Stimulated activated CD8-positive, alpha-beta memory T cell treated with anti-CD3 and anti-CD28 coated beads, Interleukin-12 subunit alpha, Interleukin-12 subunit beta, amount 100 ng/mL, for 4 hours (primary cell): ENCODE measurements around the gene ATP2A1.
A peak's percentile ranks its signal among the peaks of the same experiment; 100 is the strongest.

Source experiments
- DNase-seq: peaks from one replicate; pipeline ENCODE4 v3.0.0-alpha.2; 2020; ENCODE audit warnings: low read depth

ATP2A1 gene

DNA sequence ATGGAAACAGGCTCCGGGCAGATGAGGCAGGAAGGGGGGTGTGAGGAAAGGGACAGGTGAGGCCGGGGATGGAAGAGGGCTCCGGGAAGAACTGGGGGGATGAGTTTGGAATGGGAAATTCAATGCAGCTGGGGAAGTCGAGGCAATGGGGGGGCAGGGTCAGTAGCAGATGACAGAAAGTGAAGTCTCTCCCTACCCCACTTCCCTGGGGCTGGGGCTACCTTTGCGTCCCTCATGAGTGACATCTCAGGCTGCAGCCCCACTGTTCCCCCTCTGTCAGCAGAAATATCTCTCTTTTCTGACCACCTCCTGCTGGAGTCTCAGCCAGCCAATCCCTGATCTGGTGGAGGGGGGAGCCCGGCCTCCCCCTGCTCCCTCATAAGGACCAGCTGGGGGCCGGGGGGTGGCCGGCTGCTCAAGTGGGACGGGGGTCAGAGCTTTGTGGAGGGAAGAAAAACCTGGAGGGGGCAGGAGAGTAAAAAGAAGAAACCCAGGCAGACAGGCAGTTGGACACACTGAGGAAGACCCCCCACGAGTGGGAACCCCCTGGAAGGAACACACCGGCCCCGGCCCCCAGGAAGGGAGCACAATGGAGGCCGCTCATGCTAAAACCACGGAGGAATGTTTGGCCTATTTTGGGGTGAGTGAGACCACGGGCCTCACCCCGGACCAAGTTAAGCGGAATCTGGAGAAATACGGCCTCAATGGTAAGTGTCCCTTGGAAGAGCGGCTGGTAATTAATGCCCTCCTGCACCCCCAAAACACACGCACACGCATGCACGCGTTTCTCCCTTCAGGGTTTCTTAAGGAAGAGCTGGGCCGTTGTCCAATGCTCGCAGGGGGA is at the start of gene ATP2A1:
TSS of gene ATP2A1 (plus strand) at position 406 of the 844 bp plus-strand sequence. CDS start at position 590, 184 bp downstream.
- no peak for DNase-seq

DNA sequence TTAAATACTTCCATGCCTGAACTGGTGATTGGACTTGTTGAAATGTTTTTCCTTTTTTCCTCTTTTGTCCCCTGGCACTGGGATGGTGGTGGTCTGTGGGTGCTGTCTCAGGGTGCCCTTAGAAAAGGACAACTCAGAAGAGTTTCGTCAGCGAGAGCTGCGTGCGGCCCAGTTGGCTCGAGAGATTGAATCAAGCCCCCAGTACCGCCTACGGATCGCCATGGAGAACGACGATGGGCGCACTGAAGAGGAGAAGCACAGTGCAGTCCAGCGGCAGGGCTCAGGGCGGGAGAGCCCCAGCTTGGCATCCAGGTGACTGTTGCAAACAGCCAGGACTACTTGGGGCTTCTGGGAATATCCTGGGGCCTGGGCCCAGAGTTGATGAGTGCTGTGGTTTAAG is 48.5 kb upstream of the ATP2A1 start:
- no peak for DNase-seq

DNA sequence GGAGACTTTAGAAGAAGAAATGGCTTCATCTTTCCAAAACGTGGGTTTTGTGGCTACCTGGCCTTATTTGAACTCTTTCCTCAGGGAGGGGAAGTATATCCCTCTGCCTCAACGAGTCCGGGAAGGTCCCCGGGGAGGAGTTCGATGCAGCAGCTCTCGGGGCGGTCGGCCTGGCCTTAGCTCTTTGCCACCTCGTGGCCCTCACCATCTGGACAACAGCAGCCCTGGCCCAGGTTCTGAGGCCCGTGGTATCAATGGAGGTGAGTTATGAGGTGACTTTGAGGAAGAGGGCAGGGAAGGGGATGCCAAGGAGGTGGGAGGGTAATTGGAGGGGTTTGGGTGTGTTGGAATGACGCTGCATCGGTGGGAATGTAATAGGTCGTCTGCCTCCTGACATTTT is 47.8 kb upstream of the ATP2A1 start:
- no peak for DNase-seq

DNA sequence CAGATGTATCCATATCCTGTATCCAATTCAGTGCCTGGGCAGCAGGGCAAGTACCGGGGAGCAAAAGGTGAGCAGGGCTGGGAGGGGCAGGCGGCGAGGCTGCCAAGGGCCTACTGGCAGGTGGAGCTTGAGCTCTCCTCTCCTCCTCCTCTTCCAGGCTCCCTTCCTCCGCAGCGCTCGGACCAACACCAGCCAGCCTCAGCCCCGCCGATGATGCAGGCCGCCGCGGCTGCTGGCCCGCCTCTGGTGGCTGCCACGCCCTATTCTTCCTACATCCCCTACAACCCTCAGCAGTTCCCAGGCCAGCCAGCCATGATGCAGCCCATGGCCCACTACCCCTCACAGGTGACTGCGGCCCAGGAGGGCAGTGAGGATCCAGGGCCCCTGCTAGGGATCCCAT is 43.9 kb upstream of the ATP2A1 start:
- no peak for DNase-seq

DNA sequence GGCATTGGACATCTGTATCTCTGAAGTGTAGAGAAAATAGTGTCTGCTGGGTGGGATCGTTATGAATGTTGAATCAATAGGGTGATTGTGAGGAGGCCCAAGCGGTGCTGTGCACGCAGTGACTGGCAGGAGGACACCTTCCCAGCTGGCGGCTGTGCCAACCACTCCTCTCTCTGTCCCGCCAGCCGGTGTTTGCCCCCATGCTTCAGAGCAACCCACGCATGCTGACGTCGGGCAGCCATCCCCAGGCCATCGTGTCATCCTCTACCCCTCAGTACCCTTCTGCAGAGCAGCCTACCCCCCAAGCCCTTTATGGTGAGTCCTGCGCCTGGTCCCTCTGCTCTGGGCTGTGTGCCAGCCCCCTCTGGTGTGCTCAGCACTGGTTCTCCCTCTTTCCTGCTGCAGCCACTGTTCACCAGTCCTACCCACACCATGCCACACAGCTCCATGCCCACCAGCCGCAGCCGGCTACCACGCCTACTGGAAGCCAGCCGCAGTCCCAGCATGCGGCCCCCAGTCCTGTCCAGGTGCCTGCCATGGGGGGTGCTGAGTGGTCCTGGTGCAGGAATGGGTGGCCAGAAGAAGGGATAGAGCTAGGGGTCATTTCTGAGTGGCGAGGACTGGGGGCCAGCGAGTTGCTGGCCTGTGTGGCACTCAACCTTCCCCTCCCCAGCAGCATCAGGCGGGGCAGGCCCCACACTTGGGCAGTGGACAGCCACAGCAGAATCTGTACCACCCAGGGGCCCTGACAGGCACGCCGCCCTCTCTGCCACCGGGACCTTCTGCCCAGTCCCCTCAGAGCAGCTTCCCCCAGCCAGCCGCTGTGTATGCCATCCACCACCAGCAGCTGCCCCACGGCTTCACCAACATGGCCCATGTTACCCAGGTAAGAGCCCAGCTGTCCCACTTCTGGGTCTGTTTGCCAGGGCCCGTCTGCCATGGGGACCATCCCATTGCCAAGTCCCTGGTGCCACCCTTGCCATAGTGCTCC is 43.1 kb upstream of the ATP2A1 start:
- no peak for DNase-seq

DNA sequence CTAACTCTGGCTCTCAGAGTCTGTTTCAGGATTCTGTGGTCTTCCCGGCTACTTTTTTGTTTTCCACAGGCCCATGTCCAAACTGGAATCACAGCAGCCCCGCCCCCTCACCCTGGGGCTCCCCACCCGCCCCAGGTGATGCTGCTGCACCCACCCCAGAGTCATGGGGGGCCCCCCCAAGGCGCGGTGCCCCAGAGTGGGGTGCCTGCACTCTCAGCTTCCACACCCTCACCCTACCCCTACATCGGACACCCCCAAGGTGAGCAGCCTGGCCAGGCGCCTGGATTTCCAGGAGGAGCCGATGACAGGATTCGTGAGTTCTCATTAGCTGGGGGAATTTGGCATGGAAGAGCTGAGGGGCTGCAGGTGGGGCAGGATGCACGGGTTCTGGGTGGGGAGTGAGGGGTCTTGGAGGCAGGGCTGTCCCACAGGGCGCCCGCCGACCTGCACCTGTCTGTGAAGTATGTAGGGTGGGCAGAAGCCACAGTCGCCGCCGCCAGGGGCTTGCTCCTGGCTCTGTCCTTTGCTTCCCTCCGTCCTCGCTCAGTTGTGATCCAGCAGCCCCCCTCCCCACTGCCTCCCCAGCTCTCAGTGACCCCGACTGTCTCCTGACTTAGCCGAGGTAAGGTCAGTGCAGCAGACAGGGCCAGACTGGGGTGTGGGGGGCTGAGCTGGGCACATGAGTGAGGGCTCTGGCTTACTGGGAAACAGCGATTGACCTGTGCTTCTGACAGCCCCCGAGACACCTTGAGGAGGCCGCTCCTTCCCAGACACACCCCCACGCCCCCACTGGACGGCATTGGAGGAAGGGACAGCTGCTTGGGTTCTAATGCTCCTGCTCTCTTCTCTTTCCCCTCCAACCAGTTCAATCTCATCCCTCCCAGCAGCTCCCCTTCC is 42.2 kb upstream of the ATP2A1 start:
- no peak for DNase-seq

DNA sequence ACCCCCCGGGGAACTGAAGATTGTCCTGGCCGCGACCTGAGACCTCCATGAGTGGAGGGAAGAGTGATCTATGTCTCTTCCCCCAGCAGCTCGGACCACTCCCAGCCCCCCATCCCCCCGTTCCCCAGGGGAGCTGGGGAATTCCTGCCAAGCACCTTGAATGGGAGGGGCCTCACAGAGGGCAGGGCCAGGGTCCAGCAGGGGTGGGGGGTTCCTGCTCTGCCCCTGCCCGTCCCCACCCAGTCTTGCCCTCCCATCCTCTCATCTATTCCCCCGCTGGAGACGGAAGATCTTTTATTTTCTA is 41.6 kb upstream of the ATP2A1 start:
- no peak for DNase-seq

DNA sequence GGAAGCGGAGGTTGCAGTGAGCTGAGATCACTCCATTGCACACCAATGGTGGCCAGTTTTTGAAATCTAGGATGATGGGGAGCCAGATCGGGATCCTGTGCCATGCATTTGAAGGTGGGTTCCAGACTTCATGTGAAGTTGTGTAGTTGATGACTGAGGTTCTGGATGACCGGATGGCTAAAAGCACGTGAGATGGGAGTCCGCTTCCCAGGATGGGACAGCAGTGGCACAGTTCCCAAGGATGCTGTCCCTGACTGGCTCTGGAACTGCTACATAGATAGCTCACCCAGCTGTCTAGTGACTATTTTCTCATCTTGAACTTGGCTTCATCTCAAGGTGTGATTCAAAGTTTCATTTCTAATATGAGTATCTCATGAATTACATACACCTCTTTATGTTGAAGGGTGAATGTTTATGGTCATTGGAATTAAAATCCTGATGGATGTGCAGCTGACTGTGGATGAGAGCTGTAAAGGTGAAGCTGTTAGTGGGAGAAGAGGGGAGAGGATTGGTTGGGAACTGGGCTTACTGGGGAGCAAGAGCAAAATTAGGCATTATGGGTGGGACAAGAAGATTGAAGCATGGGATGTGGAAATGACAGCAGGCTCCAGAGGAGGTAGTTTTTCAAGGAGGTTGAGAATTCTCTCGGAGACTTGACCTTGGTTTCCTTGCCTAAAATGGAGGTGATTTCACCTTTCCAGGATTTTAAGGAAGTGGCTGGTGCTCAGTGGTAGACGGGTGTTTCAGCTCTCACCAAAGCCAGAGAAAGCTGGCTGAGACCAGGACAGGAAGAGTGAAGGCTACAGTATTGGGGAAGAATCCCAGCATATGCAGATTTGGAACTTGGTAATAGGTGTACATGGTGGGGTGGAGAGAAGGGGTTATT is 40.4 kb upstream of the ATP2A1 start:
- no peak for DNase-seq

DNA sequence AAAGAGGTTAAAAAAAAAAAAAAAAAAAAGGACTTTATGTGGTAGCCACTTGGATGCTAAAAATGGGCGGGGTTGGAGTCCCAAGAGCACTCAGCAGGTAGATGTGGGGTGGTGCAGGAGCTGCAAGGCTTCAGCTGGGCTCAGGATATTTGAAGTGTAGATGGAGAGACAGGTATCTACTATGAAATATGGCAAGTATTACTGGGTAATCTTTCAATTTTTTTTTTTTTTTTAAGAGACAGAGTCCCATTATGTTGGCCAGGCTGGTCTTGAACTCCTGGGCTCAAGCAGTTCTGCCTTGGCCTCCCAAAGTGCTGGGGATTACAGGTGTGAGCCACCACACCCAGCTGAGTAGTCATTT is 39.8 kb upstream of the ATP2A1 start:
- no peak for DNase-seq

DNA sequence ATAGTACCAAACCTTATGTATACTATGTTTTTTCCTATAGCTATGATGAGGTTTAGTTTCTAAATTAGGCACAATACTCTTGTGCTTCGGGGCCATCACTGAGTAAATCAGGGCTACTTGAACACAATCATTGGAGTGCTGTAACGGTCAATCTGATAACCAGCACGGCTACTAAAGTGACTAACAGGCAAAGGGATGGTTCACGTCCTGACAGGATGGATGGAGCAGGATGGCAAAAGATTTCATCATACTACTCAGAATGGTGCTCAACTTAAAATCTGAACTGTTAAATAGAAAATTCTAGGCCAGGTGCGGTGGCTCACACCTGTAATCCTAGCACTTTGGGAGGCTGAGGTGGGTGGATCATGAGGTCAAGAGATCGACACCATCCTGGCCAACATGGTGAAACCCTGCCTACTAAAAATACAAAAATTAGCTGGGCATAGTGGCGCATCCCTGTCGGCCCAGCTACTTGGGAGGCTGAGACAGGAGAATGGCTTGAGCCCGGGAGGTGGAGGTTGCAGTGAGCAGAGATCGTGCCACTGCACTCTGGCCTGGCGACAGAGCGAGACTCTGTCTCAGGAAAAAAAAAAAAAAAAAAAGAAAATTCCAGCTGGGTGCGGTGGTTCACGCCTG is 39.2 kb upstream of the ATP2A1 start:
- no peak for DNase-seq

DNA sequence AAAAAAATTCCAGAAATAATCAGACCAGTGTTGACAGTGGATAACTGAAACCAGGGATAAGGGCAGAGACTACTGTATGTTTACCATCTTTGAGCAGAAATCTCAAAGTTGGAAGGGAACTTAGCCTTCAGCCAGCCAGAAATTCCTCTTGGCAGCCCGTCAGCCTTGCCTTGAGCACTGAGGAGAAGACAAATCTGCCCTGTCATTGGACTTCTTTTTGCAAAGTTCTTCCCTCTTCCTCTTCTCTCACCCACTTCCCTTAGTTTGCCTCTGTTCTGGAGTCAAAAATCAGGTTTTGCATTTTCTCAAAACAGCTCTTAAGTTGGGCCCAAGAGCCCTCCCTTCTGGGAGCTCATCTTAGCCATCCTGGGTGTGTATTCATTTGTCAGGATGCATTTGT is 38.4 kb upstream of the ATP2A1 start:
- DNase-seq = no peak

DNA sequence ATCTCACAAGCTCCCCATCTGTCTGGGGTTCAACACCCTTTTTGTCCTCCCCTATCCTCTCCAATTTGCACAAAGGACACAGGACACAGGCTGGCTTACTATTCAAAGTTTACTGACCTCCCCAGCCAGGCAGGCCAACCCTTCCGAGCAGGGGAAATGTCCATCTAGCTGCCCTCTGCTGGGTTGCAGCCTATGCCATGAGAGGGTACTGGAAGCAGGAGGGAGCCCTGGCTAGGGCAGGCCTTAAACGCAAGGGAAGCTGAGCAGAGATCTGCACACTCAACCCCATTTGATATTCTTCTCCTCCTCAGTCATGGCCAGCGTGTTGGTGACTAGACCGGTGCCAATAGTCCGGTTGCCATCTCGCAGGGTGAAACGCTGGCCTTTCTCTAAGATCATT is 35.6 kb upstream of the ATP2A1 start:
- no peak for DNase-seq

DNA sequence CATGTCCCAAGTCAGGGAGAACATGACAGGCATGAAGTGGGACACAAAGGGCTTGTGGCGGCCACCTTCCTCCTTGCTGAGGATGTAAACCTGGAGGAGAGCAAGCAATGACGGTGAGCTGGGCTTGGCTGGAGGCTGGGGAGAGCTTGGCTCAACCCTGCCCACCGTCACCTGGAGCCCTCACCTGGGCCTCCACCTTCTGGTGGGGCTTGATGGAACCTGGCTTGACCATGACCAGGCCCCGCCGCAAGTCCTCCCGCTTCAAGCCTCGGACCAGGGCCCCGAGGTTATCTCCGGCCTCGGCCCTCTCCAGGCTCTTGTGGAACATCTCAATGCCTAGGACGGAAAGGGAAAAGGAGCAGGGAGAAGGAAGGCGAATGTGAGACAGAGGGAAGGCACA is 34.5 kb upstream of the ATP2A1 start:
- no peak for DNase-seq

DNA sequence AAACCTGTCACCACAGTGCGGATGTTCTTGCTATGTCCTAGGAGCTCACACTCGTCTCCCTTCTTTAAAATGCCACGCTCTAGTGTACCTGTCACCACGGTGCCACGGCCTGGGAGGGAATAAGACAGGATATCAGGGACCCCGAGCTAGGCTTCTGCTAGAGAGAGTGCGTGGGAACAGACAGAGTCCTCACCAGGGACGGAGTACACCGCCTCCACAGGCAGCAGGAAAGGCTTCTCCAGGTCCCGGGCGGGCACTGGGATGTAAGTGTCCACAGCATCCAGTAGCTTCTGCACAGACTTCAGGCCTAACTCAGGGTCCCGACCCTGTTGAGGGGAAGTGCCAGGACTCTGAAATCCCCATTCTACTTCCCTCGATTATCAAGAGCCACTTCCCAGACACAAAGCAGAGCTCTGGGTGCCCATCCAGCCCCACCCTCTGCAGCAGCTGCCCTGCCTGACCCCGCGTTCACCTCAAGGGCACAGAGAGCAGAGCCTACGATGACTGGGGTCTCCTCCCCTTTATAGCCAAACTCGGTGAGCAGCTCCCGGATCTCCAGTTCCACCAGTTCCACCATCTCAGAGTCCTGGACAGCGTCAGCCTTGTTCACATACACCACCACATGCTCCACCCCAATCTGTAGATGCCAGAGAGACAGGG is 33.9 kb upstream of the ATP2A1 start:
- DNase-seq = no peak

DNA sequence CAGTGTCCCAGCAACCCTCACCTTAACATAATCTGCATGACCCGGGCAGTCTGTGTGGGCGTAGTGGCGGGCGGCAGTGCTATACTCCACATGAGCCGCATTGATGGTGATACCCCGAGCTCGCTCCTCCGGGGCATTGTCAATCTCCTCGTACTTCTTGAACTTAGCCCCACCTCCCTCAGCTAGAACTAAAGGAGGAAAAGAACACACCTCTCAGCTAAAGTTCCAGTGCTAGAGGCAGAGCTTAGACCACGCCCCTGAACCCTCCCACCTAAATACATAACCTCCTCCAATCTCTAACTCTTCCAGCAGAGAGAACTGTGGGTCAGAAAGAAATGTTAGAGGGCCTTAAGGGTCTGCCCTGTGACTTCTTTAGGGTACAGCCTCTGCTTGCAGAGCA is 33.0 kb upstream of the ATP2A1 start:
- no peak for DNase-seq

DNA sequence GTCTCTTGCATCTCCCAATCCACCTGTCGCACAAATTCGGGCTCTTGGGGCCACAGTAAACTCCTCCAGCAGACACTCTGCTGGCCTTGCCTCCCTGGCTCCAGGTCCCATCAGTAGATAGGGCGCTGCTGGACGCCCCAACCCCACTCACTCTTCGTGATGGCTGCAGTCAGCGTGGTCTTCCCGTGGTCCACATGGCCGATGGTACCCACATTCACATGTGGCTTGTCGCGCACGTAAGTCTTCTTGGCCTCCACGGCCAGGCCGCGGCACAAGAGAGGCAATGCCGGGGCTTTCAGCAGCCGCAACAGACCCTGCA is 32.6 kb upstream of the ATP2A1 start:
- no peak for DNase-seq

DNA sequence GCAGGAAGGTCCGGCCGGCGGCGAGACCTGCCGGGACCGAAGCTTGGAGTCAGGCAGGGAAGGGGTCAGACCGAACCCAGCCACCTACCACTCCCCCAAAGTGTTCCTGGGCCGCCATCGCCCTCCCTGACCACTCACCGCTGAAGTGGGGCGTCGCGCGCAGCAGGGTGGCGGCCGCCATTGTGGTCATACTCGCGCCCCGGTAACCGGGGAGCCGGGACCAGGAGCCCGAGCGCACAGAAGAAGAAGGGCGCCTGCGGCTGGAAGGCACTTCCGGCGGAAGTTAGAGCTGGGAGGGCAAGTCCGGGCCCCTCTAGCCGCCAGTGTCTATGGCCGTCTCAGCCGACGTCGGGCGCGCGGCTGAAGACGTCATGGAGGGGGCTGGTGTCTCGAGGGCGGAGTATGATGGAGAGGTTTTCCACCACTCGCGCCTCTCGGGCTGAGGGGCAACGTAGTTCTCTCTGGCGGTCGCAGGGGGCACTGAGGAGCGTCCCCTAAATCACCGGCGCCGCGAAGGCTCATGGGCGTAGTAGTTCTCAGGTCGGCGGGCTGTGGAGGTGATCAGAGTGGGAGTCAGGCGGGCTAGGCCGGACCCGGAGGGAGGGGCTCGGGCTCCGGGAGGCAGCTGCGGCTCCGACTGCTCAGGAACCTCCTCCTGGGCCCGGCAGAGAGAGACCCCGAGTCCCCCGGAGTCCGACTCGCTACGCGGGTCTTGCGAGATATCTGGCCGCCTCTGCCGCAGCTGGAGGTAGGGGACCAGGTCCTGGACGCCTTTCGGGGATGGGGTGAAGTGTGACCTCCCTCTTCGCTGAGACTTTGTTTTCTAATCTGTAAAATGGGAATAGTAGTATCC is 32.0 kb upstream of the ATP2A1 start, which contains the start of gene TUFM:
TSS of gene TUFM (minus strand) at position 269 of the 853 bp plus-strand sequence. CDS start at position 190, 79 bp downstream.
- DNase-seq = peak; percentile 96

DNA sequence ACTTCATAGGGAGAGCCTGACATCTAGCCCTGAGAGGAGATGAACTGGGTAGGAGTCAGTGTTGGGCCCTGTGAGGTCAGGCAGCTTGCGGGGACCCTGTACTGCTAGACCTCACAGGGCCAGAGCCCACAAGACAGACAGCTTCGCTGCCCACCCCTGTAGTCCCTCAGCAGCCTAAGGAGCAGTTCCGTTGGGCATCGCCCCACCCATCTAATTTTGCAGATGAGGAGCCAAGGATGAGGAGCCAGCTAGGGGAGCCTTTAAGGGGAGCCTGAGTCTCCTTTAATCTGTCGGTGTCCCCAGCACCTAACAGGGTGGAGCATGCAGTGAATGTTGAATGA is 31.4 kb upstream of the ATP2A1 start:
- no peak for DNase-seq

DNA sequence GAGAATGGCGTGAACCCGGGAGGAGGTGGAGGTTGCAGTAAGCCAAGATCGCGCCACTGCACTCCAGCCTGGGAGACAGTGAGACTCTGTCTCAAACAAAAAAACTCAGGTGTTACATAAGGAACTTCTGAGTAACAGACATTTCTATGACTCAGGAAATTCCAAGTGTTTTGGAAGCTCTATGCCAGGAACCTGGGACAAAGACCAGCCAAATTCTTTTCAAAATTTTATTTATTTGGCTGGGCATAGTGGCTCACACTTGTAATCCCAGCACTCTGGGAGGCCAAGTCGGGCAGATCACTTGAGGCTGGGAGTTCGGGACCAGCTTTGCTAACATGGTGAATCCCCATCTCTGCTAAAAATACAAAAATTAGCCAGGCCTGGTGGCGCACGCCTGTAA is 19.9 kb upstream of the ATP2A1 start:
- no peak for DNase-seq
